GM23338 (cell line): ENCODE data around the gene KYAT1. TPM values are rescaled to one million over a fixed set of nuclear protein-coding genes. Genes with fewer than 3 reads are reported as not detected.
A peak's percentile ranks its signal among the peaks of the same experiment; 100 is the strongest.

Experiments used
- ATAC-seq: fragments of 200-7000 bp; cut with Tn5 transposase; 3 replicates; pipeline ENCODE4 v1.9.1; 2020
- DNase-seq: peaks from one replicate; pipeline ENCODE4 v3.0.0-alpha.2; 2015; ENCODE audit warnings: low spot score
- H2AFZ ChIP-seq: fragments of 200-600 bp; sonication (generic); 2 replicates; pipeline ENCODE4 v1.8.0; 2016; ENCODE audit warnings: antibody characterized with exemption, mild to moderate bottlenecking, moderate library complexity
- H3F3A ChIP-seq: fragments of 200-600 bp; sonication (generic); replicated peaks from 2 replicates; pipeline ENCODE4 v1.8.0; 2017; ENCODE audit warnings: antibody characterized with exemption, mixed run types, low read depth
- H3K27ac ChIP-seq: fragments of 200-600 bp; sonication (generic); 2 replicates; pipeline ENCODE4 v1.6.1; 2016; ENCODE audit warnings: low read depth
- H3K27me3 ChIP-seq: fragments of 200-600 bp; sonication (generic); 2 replicates; pipeline ENCODE4 v1.8.0; 2016; ENCODE audit warnings: mild to moderate bottlenecking, mixed run types, moderate library complexity; ENCODE audit not compliant: insufficient read depth
- H3K36me3 ChIP-seq: fragments of 200-600 bp; sonication (generic); 2 replicates; pipeline ENCODE4 v1.8.0; 2016; ENCODE audit warnings: mild to moderate bottlenecking; ENCODE audit not compliant: insufficient read depth
- H3K4me1 ChIP-seq: fragments of 200-600 bp; sonication (generic); 2 replicates; pipeline ENCODE4 v1.8.0; 2016; ENCODE audit warnings: mild to moderate bottlenecking, moderate library complexity; ENCODE audit not compliant: insufficient read depth
- H3K4me2 ChIP-seq: fragments of 200-600 bp; sonication (generic); 2 replicates; pipeline ENCODE4 v1.7.1; 2017; ENCODE audit warnings: mixed run types
- H3K4me3 ChIP-seq: fragments of 200-600 bp; sonication (generic); 2 replicates; pipeline ENCODE4 v1.6.1; 2016; ENCODE audit warnings: mixed run types
- H3K79me2 ChIP-seq: fragments of 200-600 bp; sonication (generic); replicated peaks from 2 replicates; pipeline ENCODE4 v1.8.0; 2017; ENCODE audit warnings: mild to moderate bottlenecking; ENCODE audit not compliant: insufficient read depth
- H3K9me2 ChIP-seq: fragments of 200-600 bp; sonication (generic); 2 replicates; pipeline ENCODE4 v1.8.0; 2017; ENCODE audit not compliant: insufficient read depth
- H4K20me1 ChIP-seq: fragments of 200-600 bp; sonication (generic); replicated peaks from 2 replicates; pipeline ENCODE4 v1.8.0; 2017; ENCODE audit warnings: mild to moderate bottlenecking; ENCODE audit not compliant: insufficient read depth
- H3K27ac Mint-ChIP-seq: 2 replicates; pipeline ENCODE4 v1.8.0; 2020; ENCODE audit warnings: inconsistent platforms, mild to moderate bottlenecking, moderate library complexity, mixed read lengths
- H3K27me3 Mint-ChIP-seq: 3 replicates; pipeline ENCODE4 v1.8.0; 2022; ENCODE audit warnings: low read depth, mild to moderate bottlenecking, moderate library complexity, mixed read lengths, inconsistent platforms; ENCODE audit not compliant: insufficient read depth, poor library complexity
- H3K36me3 Mint-ChIP-seq: 3 replicates; pipeline ENCODE4 v1.8.0; 2021; ENCODE audit warnings: low read depth, mild to moderate bottlenecking, inconsistent platforms, moderate library complexity, mixed read lengths
- H3K4me1 Mint-ChIP-seq: 3 replicates; pipeline ENCODE4 v1.8.0; 2020; ENCODE audit warnings: mild to moderate bottlenecking, inconsistent platforms, mixed read lengths
- H3K4me3 Mint-ChIP-seq: 3 replicates; pipeline ENCODE4 v1.8.0; 2021; ENCODE audit warnings: moderate library complexity, mild to moderate bottlenecking, inconsistent platforms, mixed read lengths
- H3K9me3 Mint-ChIP-seq: 3 replicates; pipeline ENCODE4 v1.8.0; 2020; ENCODE audit warnings: moderate library complexity, mild to moderate bottlenecking, inconsistent platforms, mixed read lengths
- CREB1 ChIP-seq: fragments of 250-450 bp; sonication (Bioruptor Pico); IDR thresholded peaks from 2 replicates; pipeline ENCODE4 v1.5.0; 2020; ENCODE audit warnings: low read depth, mild to moderate bottlenecking, moderate library complexity
- CTCF ChIP-seq, 2 experiments: fragments of 200-600 bp in 1 of 2; sonication (generic) in 1 of 2; conservative IDR thresholded peaks; 2 replicates each; pipeline versions ENCODE4 v1.5.1 to v1.6.1; 2016 to 2017; ENCODE audit warnings: antibody characterized with exemption in 2 of 2, low read depth in 2 of 2, mild to moderate bottlenecking in 2 of 2, moderate library complexity in 1 of 2
- ETS1 ChIP-seq: IDR thresholded peaks from 2 replicates; pipeline ENCODE4 v1.6.1; 2016; ENCODE audit warnings: antibody characterized with exemption
- EZH2 ChIP-seq: fragments of 200-600 bp; sonication (generic); IDR thresholded peaks from one replicate; pipeline ENCODE4 v1.8.0; 2017; ENCODE audit warnings: antibody characterized with exemption, mild to moderate bottlenecking, low read depth; ENCODE audit not compliant: unreplicated experiment
- EZH2phosphoT487 ChIP-seq: fragments of 200-600 bp; sonication (generic); IDR thresholded peaks from one replicate; pipeline ENCODE4 v1.8.1; 2018; ENCODE audit warnings: antibody characterized with exemption; ENCODE audit not compliant: unreplicated experiment
- JUNB ChIP-seq: IDR thresholded peaks from one replicate; pipeline ENCODE4 v1.6.1; 2016; ENCODE audit warnings: antibody characterized with exemption; ENCODE audit not compliant: unreplicated experiment
- NANOG ChIP-seq: IDR thresholded peaks from 2 replicates; pipeline ENCODE4 v1.6.1; 2016; ENCODE audit warnings: antibody characterized with exemption, borderline replicate concordance
- POLR2AphosphoS5 ChIP-seq: IDR thresholded peaks from 2 replicates; pipeline ENCODE4 v1.6.1; 2016; ENCODE audit warnings: antibody characterized with exemption, low read depth
- REST ChIP-seq: IDR thresholded peaks from one replicate; pipeline ENCODE4 v1.6.1; 2018; ENCODE audit warnings: antibody characterized with exemption; ENCODE audit not compliant: unreplicated experiment
- STAT1 ChIP-seq: IDR thresholded peaks from one replicate; pipeline ENCODE4 v1.6.1; 2016; ENCODE audit warnings: antibody characterized with exemption; ENCODE audit not compliant: unreplicated experiment
- ZNF331 ChIP-seq: fragments of 250-450 bp; sonication (Bioruptor Pico); IDR thresholded peaks from 2 replicates; pipeline ENCODE4 v1.5.0; 2020; ENCODE audit warnings: low read depth, mild to moderate bottlenecking, moderate library complexity
- polyA plus RNA-seq: library from polyadenylated mRNA; unstranded; fragments of >200 nt; fragmentation: Nextera tagmentation; extraction: Ambion mirVana; gene quantifications from 2 replicates; pipeline ENCODE4 v1.2.1, GENCODE V29; 2016
- total RNA-seq: library from RNA; depleted of rRNA; stranded (reverse); fragments of >200 nt; shearing (Covaris generic); gene quantifications from 2 replicates; pipeline ENCODE4 v1.2.3, GENCODE V29; 2014

The KYAT1 gene
- total and polyA plus RNA-seq, 2 experiments from 2014 or later: 26.1 to 34.0 TPM

GRCh38 chr9:128899566-128900322, 18.0 kb upstream of the KYAT1 start:
- no peak overlapping the region for H2AFZ ChIP-seq
- no peaks in the 10 kb centered on the region for H3K27me3 ChIP-seq
- DNase-seq (no peak), ATAC-seq (0 out of 3 replicates have a peak, but pooled peaks have one; percentile 11)
- H3K4me1 ChIP-seq: peaks cover 11% of the 10 kb centered on the region; the same call in 1 of the 2 replicates
- Mint-ChIP-seq H3K27ac (no peak overlapping the region; the same call in 1 of the 2 replicates), H3K4me1 (peaks cover 30% of the 10 kb centered on the region), H3K36me3 (peaks cover 36% of the 10 kb centered on the region), H3K9me3 (no peaks in the 10 kb centered on the region), H3K27me3 (peaks cover 5% of the 10 kb centered on the region), H3K4me3 (no peak overlapping the region)
- no peak overlapping the region for H3K4me2 ChIP-seq
- no peak overlapping the region for H3K4me3 ChIP-seq
- H3K79me2 ChIP-seq: peaks cover 44% of the 10 kb centered on the region
- peaks cover 32% of the 10 kb centered on the region for H4K20me1 ChIP-seq
- no peak for TF ChIP-seq NANOG
- TF ChIP-seq JUNB: no peak
- no peak for TF ChIP-seq POLR2AphosphoS5
- no peak for TF ChIP-seq CTCF (conservative IDR thresholded peaks at IDR 0.05; ENCODE audit: low read depth in 2 of 2)
- TF ChIP-seq REST: no peak
- 0 out of 2 replicates have a peak, but pooled peaks cover 3% of the 10 kb centered on the region for H3F3A ChIP-seq
- H3K9me2 ChIP-seq: no peaks in the 10 kb centered on the region
- 0 out of 2 replicates have a peak overlapping the region, but pooled peaks have one; percentile 26 for H3K27ac ChIP-seq
- H3K36me3 ChIP-seq: peaks cover 11% of the 10 kb centered on the region

- no peak overlapping the region for H2AFZ ChIP-seq
- H3K4me3 ChIP-seq: no peak overlapping the region
- Mint-ChIP-seq H3K4me3 (no peak overlapping the region), H3K36me3 (peaks cover 37% of the 10 kb centered on the region), H3K27ac (no peak overlapping the region), H3K4me1 (peaks cover 31% of the 10 kb centered on the region), H3K9me3 (no peaks in the 10 kb centered on the region), H3K27me3 (peaks cover 5% of the 10 kb centered on the region)
- 0 out of 2 replicates have a peak, but pooled peaks cover 3% of the 10 kb centered on the region for H3F3A ChIP-seq
- H3K36me3 ChIP-seq: peaks cover 11% of the 10 kb centered on the region
- no peaks in the 10 kb centered on the region for H3K27me3 ChIP-seq
- peaks cover 11% of the 10 kb centered on the region; the same call in 1 of the 2 replicates for H3K4me1 ChIP-seq
- no peak overlapping the region for H3K27ac ChIP-seq
- H3K4me2 ChIP-seq: no peak overlapping the region
- H3K9me2 ChIP-seq: no peaks in the 10 kb centered on the region
- no peak for DNase-seq
- H3K79me2 ChIP-seq: peaks cover 47% of the 10 kb centered on the region
- ATAC-seq: no peak
- peaks cover 27% of the 10 kb centered on the region for H4K20me1 ChIP-seq
- no peak for TF ChIP-seq POLR2AphosphoS5
- no peak for TF ChIP-seq ETS1
- no peak for TF ChIP-seq REST
- no peak for TF ChIP-seq EZH2phosphoT487
- no peak for TF ChIP-seq EZH2
- no peak for TF ChIP-seq JUNB
- no peak for TF ChIP-seq ZNF331 (CRISPR knock-in tag)
- TF ChIP-seq STAT1: no peak
- TF ChIP-seq CREB1 (CRISPR knock-in tag): no peak
- TF ChIP-seq NANOG: no peak
Observed at GRCh38 chr9:128898845-128899565, 17.3 kb upstream of the KYAT1 start.
